Measurements from ENCODE around the gene FHL2. TPM values are rescaled to one million over a fixed set of nuclear protein-coding genes. Genes with fewer than 3 reads are reported as not detected.

The FHL2 gene
- total RNA-seq, 1 donor from 2014 or later: 59.1 TPM

DNA sequence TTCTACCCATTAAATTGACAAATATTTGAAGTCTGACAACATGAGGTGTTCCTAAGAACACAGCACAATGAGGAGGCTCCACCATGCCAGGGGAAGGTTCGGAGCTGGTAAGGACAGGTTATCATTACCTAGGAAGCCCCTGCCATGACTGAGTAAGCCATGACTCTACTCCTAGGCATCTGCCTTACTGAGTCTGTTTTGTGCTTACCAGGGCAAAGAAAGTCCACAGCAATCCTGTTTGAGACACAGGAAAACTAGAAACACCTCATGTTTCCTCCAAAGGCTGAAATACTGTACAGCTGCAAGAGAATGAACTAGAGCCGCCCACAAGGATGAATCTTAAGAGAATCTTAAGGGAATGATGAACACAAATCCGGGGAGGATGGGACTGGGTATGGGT, 80.9 kb downstream of the FHL2 start:
- DNase-seq (ENCODE audit: low spot score): no peak

DNA sequence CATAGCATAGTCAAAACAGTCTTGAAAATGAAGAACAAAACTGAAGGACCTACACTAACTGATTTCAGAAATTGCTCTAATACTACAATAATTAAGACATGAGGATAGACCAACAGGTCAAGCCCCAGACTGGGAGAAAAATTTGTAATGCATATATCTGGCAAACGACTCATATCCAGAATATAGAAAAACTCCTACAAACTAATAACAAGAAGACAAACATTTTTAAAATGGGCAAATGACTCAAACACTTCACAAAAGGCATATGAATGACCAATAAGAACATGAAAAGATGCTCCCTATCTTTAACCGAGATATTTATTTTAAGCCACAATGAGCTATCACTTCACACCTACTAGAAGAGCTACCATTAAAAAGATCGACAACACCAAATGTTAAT, 83.5 kb downstream of the FHL2 start:
- no peak for DNase-seq (ENCODE audit: low spot score)

DNA sequence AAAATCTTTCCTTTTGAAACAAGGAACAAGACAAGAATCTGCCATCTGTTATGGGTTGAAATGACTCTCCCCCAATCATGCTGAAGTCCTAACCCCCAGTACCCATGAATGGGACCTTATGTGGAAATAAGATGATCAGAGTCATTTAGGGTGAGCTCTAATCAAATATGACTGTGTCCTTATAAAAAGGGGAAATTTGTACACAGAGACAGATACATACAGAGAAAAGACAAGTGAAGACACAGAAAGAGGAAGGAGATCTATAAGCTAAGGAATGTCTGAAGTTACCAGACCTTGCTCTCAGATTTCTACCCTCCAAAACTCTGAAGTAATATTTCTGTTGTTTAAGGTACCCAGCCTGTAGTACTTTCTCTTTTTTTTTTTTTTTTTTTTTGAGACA, 85.0 kb downstream of the FHL2 start:
- no peak for DNase-seq (ENCODE audit: low spot score)

Other genes starting within 250 kb of the FHL2 start
- gene GPR45, start 157.3 kb downstream of the FHL2 start, total RNA-seq: not detected
- 19.1 TPM for gene TGFBRAP1, start 69.3 kb downstream of the FHL2 start, total RNA-seq
- gene C2orf49, start 61.5 kb downstream of the FHL2 start, total RNA-seq: 17.4 TPM

Data from mucosa of gallbladder (tissue), 1 donor.